Thoracic aorta (tissue), 2 donors: ENCODE data around the gene KIF9. TPM values are rescaled to one million over a fixed set of nuclear protein-coding genes. Genes with fewer than 3 reads are reported as not detected.

Source experiments
- total RNA-seq, 2 donors: library from RNA; depleted of rRNA; stranded (reverse); fragments of >200 nt; gene quantifications; one replicate each; pipeline versions ENCODE4 v1.1.0 to v1.2.3, GENCODE V29; 2016

The KIF9 gene
- total RNA-seq, 2 donors from 2014 or later = 0.68 to 5.6 TPM

Other genes with a start within 250 kb of the KIF9 start
- gene SETD2, start 118.7 kb downstream of the KIF9 start, total RNA-seq = 10 to 100 TPM; 44.3 to 78.9 TPM
- 10 to 100 TPM; 18.4 to 30.9 TPM for gene KLHL18, start 145 bp upstream of the KIF9 start, total RNA-seq
- gene PTPN23, start 98.2 kb upstream of the KIF9 start, total RNA-seq = 10 to 100 TPM; 32.2 to 50.4 TPM
- 100 to 1,000 TPM in 1 of 2 donors, 10 to 100 TPM in 1; 80.0 to 106 TPM for gene SCAP, start 193.1 kb upstream of the KIF9 start, total RNA-seq
- gene ELP6, start 230.9 kb upstream of the KIF9 start, total RNA-seq = 10 to 100 TPM; 16.5 to 28.7 TPM